GM19099 (cell line): ENCODE results near the gene RNF144A.

Experiments used
- POLR2A ChIP-seq: IDR thresholded peaks from 3 replicates; pipeline ENCODE4 v1.6.1; 2011; ENCODE audit warnings: low read depth; ENCODE audit not compliant: insufficient read length; ENCODE audit errors: extremely low read depth

RNF144A gene

GRCh38 chr2:7012141-7012764 lies 95.0 kb downstream of the RNF144A start:
- TF ChIP-seq POLR2A = no peak

GRCh38 chr2:7013471-7014160 lies 96.4 kb downstream of the RNF144A start:
- TF ChIP-seq POLR2A = no peak

GRCh38 chr2:7014174-7014640 lies 97.0 kb downstream of the RNF144A start:
- no peak for TF ChIP-seq POLR2A

- TF ChIP-seq POLR2A = no peak
Observed at GRCh38 chr2:7015007-7015950, 98.1 kb downstream of the RNF144A start.

GRCh38 chr2:7016148-7016547 lies 98.9 kb downstream of the RNF144A start:
- no peak for TF ChIP-seq POLR2A

- no peak for TF ChIP-seq POLR2A
Observed at GRCh38 chr2:7016601-7017211, 99.5 kb downstream of the RNF144A start.

- no peak for TF ChIP-seq POLR2A
Observed at GRCh38 chr2:7017671-7018281, 100.6 kb downstream of the RNF144A start.

DNA sequence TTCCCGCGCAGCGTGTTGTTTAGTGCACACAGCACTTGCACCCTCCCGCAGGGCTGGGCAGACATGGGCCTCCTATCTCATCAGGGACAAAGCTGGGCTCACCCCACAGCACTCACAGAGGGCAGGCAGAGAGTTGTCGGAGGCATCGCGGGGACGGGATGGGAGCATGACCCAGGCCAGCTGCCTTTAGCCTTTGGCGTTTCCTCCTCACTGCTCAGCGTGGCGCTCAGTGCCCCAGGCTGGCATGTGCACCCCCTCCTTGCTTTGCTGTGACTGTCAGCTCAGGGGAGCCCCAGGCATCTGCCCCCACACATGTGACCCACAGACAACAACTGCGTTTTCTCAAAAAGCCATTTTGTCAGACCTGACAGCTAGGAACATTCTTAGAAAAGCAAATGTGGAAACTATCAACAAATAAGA lies 101.1 kb downstream of the RNF144A start:
- TF ChIP-seq POLR2A = no peak

DNA sequence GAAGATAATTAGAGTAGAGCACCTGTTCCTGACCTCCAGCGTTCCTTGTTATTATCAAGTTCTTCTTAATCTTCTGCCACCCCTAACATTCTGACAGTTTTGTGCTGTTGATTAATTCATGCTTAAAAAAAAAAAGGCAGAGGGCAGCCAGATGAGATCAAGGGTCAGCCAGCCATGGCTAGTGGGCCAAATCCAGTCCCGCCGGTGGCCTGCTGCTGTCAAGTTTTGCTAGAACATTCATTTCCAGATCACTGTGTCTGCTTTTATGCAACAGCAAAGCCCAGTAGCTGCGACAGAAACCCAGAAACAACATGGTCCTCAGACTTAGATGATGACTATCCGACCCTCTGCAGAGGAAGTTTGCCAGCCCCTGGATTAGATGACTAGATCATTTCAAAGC lies 101.6 kb downstream of the RNF144A start:
- no peak for TF ChIP-seq POLR2A

DNA sequence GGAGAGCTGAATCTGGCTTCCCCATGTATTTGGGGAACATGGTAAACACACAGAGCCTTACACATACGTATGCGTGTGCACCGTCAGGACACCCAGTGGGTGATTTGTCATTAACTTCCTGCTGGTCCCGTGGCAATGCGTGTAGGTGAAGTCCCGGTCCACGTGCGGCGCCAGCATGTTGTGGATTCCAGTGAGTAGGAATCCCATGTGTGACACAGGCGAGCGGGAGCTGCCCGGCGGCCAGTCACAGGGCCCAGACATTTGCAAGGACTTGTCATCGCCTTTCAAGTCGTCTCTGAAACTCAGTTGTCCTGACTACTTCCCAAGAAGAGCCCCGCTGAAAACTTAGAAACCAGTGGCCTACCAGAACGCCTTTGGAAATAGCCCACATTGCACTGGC lies 102.0 kb downstream of the RNF144A start:
- no peak for TF ChIP-seq POLR2A

DNA sequence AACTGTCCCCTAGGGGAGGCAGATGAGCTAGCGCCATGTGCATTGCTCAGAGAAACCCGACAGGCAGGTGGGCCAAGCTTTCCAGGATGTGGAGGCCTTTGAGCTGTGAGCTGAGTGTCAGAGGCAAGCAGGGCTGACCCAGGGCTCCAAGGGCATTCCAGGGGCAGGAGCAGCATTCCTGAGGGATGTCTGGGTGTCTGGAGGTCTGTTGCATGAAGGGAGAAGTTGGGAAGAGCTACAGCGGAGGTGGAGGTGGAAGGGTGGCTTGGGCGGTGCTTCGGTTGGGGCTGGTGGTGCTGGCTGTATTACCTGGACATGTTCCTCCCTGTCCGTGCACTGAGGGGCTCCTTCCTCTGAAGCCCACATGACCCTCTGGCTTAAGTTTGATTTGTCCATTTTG lies 102.8 kb downstream of the RNF144A start:
- TF ChIP-seq POLR2A = no peak

DNA sequence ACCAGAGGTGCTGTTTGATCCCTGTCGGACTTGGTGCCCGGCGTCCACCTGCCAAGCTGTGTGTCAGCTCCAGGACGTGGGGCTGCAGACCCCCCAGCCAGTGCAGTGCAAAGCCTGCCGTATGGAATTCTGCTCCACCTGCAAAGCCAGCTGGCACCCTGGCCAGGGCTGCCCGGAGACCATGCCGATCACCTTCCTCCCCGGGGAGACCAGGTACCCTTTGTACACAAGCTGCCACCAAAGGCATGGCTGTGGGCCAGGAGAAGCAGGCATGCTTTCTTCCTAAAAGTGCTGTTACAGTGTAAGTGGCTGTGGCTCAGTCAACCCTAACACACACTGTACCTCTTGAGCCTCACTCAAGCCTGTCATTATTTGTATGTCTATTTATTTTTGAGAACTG lies 103.3 kb downstream of the RNF144A start:
- TF ChIP-seq POLR2A = no peak

- no peak for TF ChIP-seq POLR2A
Observed at GRCh38 chr2:7020939-7021470, 103.8 kb downstream of the RNF144A start.

- no peak for TF ChIP-seq POLR2A
Observed at GRCh38 chr2:7022492-7023385, 105.5 kb downstream of the RNF144A start.

DNA sequence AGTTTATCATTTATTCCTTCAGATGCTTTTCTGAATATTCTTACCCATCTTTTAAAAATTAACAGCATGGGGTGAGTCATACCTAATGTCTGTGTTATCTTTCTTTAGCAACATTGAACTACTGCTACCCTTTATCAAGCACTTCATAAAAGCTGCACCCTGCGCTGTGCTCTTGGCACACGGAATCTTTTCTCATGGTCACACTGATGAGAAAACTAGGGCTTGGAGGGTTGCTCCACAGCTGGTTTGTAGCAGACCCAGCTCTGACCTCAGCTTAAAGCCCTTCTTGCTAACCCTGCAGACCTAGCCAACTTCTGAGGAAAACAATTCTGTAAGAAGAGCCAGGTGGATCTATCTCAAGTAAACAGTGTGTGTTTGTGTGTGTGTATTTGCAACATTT lies 106.3 kb downstream of the RNF144A start:
- no peak for TF ChIP-seq POLR2A
